ENCODE data around the gene TUBGCP2.

Gene TUBGCP2

DNA sequence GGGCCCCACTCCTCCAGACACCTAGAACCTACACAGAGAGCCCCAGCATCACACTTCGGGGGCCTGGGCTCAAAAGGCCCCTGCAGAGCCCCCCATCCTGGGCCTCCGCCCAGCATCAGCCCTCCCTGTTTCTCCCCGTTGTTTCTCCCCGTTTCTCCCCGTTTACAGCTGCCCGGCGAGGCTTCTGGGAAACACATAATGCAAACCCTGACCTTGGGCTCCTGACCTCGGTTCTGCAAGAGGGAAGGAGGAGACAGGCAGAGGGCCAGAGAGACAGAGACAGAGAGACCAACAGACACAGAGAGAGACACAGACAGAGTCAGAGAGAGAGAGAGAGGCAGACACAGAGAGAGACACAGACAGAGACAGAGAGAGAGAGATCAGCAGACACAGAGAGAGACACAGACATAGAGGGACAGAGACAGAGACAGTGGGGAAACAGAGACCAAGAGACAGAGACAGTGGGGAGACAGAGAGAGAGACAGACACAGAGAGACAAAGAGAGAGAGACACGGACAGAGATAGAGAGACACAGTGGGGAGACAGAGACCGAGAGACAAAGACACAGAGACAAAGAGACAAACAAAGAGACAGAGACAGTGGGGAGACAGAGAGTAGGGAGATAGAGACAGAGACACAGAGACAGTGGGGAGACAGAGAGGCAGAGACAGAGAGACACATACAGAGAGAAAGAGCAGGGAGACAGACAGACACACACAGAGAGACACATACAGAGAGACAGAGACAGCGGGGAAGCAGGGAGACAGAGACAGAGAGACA is 58.5 kb downstream of the TUBGCP2 start:
- Histone ChIP-seq H3K9me3 (replicated peaks in 1 of 11) (no peaks in the 10 kb centered on the region), H3K4me3 (no peak overlapping the region), H3K4me1 (peaks cover 35 to 62% (median 50%) of the 10 kb centered on the region in 10 experiments), H3K36me3 (no peaks in the 10 kb centered on the region), H4K20me1 (no peaks in the 10 kb centered on the region; a peak in 1 of 22 replicates), H3K4me2 (0 out of 22 replicates have a peak overlapping the region, but pooled peaks of 1 of the 11 experiments have one; percentile 5), H3K9ac (no peak overlapping the region), H3K27me3 (peaks cover 0 to 16% (median 4%) of the 10 kb centered on the region in 11 experiments; a peak in 6 of 22 replicates), H3K27ac (no peak overlapping the region)
- TF ChIP-seq Cebpa-rat (IDR thresholded peaks at IDR 0.05) = no peak

DNA sequence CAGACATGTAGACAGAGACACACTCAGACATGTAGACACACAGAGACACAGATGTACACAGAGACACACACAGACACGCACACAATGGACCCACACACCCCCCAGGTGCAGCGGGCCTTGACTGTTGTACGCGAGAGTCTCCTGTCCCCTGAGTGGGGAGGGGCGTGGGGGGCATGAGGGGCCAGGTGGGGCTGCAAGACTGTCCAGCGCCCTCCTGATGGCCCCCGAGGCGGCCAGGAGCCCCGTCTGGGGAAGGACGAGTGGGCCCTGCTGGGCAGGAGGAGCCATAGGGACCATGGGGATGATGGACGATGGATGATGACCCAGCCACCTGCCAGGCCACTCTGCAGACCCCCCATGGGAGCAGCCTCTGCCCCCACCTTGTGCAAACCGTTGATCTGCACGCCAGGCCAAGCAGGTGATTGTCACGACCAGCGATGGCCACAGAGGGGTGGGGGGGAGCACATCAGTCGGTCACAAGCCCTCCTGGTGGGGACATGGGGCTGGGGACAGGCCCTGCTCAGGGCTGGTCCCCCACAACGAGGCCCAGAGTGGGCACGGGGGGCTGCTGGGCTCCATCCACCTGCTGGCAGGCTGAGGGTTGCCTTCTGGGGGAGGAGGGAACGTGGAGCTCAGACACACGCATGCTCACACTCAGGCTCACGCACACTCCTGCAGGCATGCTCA is 59.4 kb downstream of the TUBGCP2 start:
- Histone ChIP-seq H3K4me2 (no peak overlapping the region), H3K9me3 (replicated peaks in 1 of 11) (no peaks in the 10 kb centered on the region), H3K4me3 (no peak overlapping the region), H3K4me1 (peaks cover 26 to 62% (median 46%) of the 10 kb centered on the region in 10 experiments), H3K27me3 (peaks cover 0 to 20% (median 4%) of the 10 kb centered on the region in 11 experiments; a peak in 7 of 22 replicates), H4K20me1 (no peaks in the 10 kb centered on the region; a peak in 1 of 22 replicates), H3K36me3 (no peaks in the 10 kb centered on the region), H3K27ac (no peak overlapping the region), H3K9ac (no peak overlapping the region)
- no peak for TF ChIP-seq Cebpa-rat (IDR thresholded peaks at IDR 0.05)

DNA sequence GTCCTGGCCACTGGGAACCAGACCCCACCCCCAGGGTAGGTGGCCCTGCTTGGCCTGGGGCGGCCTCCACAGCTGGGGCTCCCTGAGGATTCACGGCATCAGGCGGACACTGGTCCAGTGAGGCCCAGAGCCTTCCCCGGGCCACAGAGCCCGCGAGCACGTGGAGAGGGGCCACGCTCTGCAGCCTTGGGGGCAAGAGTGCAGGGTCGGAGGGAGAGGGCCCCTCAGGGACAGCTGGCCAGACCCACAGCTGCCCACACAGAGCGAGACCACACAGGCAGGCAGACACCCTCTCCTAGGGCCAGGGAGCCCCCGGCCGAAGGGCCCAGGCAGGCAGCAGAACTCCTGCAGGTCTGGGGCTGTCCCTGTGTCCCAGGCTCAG is 60.3 kb downstream of the TUBGCP2 start:
- Histone ChIP-seq H4K20me1 (peaks cover 0 to 5% (median 0%) of the 10 kb centered on the region in 11 experiments; a peak in 2 of 22 replicates), H3K4me3 (no peak overlapping the region), H3K27me3 (peaks cover 0 to 29% (median 8%) of the 10 kb centered on the region in 11 experiments; a peak in 12 of 22 replicates), H3K27ac (no peak overlapping the region), H3K9me3 (replicated peaks in 1 of 11) (no peaks in the 10 kb centered on the region), H3K9ac (peak overlapping the region in 1 of 11 experiments; percentile 13; a peak in 1 of 22 replicates), H3K4me1 (peaks cover 17 to 62% (median 49%) of the 10 kb centered on the region in 10 experiments), H3K36me3 (no peaks in the 10 kb centered on the region), H3K4me2 (no peak overlapping the region)
- no peak for TF ChIP-seq Cebpa-rat (IDR thresholded peaks at IDR 0.05)

DNA sequence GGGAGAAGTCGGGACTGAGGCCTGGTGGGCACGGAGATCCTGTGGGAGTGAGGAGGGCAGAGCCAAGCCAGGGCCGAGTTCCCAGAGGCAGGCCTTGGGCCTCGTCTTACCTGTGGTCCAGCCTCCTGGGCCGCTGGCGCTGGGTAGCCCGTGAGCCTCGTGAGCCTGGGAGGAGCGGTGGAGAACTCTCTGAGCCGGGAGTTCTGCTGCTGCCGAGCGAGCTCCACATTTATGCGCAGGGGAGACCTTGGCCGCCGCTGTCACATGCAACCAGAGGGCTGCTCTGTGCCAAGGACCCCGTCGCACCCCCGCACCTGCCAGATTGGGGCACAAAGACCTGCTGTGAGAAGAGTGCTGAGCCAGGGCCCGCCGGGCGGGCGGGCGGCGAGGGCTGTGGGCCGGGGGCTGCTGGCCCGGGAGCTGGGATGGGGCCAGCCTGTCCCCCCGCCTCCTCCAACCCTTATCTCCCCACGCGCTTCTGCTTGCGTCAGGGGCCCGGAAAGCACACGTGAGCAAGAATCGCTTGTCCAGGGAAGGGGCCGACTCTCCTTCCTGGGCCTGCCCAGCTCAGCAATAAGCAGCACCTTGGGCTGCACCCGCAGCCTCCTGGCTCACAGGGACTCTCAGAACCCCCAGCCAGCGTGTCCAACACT is 60.9 kb downstream of the TUBGCP2 start:
- peaks cover 12 to 62% (median 50%) of the 10 kb centered on the region in 10 experiments for H3K4me1 ChIP-seq
- H3K27me3 ChIP-seq = peaks cover 0 to 33% (median 10%) of the 10 kb centered on the region in 11 experiments; a peak in 12 of 22 replicates
- TF ChIP-seq Cebpa-rat (IDR thresholded peaks at IDR 0.05) = no peak
- H3K27ac ChIP-seq = no peak overlapping the region
- H4K20me1 ChIP-seq = peaks cover 0 to 6% (median 0%) of the 10 kb centered on the region in 11 experiments; a peak in 2 of 22 replicates
- no peaks in the 10 kb centered on the region for H3K36me3 ChIP-seq
- peak overlapping the region in 7 of 11 experiments; percentile 72 to 97 (median 97); a peak in 8 of 22 replicates for H3K4me2 ChIP-seq
- H3K9me3 ChIP-seq (replicated peaks in 1 of 11) = no peaks in the 10 kb centered on the region
- no peak overlapping the region for H3K4me3 ChIP-seq
- no peak overlapping the region for H3K9ac ChIP-seq

DNA sequence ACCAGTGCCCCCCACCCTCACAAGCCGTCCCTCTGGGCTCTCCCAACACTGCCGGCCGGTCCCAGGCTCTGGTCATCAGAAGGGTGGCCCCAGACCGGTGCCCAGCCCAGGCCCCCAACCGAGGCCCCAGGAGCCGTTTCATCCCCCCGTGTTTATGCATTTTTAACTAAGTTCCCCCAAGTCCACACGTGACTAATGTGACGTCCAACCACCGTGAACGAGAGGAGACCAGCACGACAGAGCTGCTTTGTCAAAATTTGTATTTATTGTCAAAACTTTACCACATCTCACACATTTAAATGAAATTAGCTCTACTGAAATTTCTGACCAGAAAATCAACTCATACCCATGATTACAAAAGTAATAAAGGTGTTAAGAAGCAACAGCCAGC is 62.4 kb downstream of the TUBGCP2 start:
- Histone ChIP-seq H3K27ac (peak overlapping the region in 1 of 11 experiments; percentile 22; a peak in 2 of 22 replicates), H3K27me3 (peaks cover 7 to 48% (median 23%) of the 10 kb centered on the region in 11 experiments; a peak in 20 of 22 replicates), H3K9ac (peak overlapping the region in 2 of 11 experiments; percentile 10 to 52; a peak in 6 of 22 replicates), H4K20me1 (peaks cover 0 to 8% (median 0%) of the 10 kb centered on the region in 11 experiments; a peak in 6 of 22 replicates), H3K4me1 (peaks cover 21 to 69% (median 64%) of the 10 kb centered on the region in 10 experiments), H3K9me3 (replicated peaks in 1 of 11) (no peaks in the 10 kb centered on the region), H3K4me3 (no peak overlapping the region), H3K36me3 (no peaks in the 10 kb centered on the region), H3K4me2 (peak overlapping the region; percentile 53 to 98 (median 93))
- TF ChIP-seq Cebpa-rat (IDR thresholded peaks at IDR 0.05) = no peak

DNA sequence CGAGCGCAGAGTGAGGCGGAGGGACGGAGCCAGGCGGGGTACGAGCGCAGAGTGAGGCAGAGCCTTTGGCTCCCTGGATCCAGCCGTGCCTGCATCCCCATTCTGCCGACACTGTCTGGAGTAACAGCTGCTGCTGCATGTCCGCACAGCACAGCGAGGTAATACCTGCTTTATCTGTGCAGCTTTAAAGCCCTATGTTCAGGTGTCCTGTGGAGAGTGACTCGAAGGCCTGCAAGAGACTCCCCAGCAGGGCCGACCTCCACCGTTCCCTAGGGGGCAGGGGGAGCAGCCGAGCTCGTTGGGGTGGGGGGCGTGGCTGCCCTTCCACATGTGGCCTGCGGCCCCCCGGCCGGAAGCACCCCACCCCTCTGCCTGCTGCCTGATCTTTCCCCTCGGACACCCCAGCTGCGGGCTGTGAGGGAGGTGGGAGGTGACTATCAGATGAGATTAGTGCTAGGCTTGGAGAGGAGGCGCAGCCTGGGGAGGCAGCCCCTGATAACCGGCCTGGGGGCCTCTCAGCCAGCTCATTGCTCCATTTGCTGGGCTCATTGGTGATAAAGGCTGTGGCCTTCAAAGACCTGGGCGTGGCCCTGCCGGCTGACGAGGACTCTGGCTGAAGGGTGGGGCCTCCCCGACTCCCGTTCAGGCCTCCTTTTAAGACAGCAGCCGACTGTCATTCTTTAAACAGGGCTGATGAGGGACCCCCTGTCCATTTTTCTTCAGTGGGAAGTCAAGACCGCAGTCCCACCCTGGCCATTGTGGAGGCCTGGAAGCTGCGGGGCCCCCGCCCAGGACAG is 63.0 kb downstream of the TUBGCP2 start:
- Histone ChIP-seq H3K9ac (peak overlapping the region in 3 of 11 experiments; percentile 10 to 52 (median 12); a peak in 6 of 22 replicates), H3K36me3 (no peaks in the 10 kb centered on the region), H3K9me3 (replicated peaks in 1 of 11) (no peaks in the 10 kb centered on the region), H3K4me3 (no peak overlapping the region), H4K20me1 (peaks cover 0 to 11% (median 0%) of the 10 kb centered on the region in 11 experiments; a peak in 6 of 22 replicates), H3K4me2 (peak overlapping the region; percentile 53 to 98 (median 93)), H3K27ac (peak overlapping the region in 1 of 11 experiments; percentile 22; a peak in 2 of 22 replicates), H3K27me3 (peaks cover 12 to 54% (median 27%) of the 10 kb centered on the region in 11 experiments; a peak in 20 of 22 replicates), H3K4me1 (peaks cover 27 to 75% (median 70%) of the 10 kb centered on the region in 10 experiments)
- no peak for TF ChIP-seq Cebpa-rat (IDR thresholded peaks at IDR 0.05)

DNA sequence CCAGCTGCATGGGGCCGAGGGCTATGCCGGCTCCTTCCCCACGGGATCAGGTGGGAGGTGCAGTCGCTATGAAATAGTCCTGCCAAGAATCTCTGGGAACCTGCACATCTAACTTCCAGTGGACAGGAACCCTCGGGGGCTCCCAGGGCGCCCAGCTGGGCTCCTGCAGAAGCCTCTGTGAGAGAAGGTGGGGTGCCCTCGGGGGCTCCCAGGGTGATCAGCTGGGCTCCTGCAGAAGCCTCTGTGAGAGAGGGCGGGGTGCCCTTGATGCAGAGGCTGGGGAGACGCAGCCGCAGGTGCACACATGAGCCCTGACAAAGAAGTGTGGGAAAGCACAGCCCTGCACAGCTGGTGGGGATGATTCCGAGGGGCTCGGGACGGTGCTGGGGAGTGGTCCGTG is 65.1 kb downstream of the TUBGCP2 start:
- H3K4me1 ChIP-seq = peaks cover 35 to 91% (median 84%) of the 10 kb centered on the region in 10 experiments
- H3K27me3 ChIP-seq = peaks cover 21 to 58% (median 38%) of the 10 kb centered on the region in 11 experiments

More for the DNA sequence above, 65.1 kb downstream of the TUBGCP2 start:
- Histone ChIP-seq H4K20me1 (peaks cover 0 to 16% (median 0%) of the 10 kb centered on the region in 11 experiments; a peak in 6 of 22 replicates), H3K9me3 (replicated peaks in 1 of 11) (no peaks in the 10 kb centered on the region), H3K27ac (no peak overlapping the region), H3K4me2 (peak overlapping the region in 9 of 11 experiments; percentile 14 to 99 (median 97); a peak in 18 of 22 replicates), H3K4me3 (no peak overlapping the region), H3K36me3 (no peaks in the 10 kb centered on the region), H3K9ac (peak overlapping the region in 2 of 11 experiments; percentile 9 to 37; a peak in 1 of 22 replicates)
- TF ChIP-seq Cebpa-rat (IDR thresholded peaks at IDR 0.05) = no peak

All from BLaER1 treated with 17β-estradiol and CSF1 and Interleukin-3, amounts not matched to agents 10 nM and 100 nM (cell line).